H1 (cell line): ENCODE measurements around the gene FUT2. TPM values are rescaled to one million over a fixed set of nuclear protein-coding genes. Genes with fewer than 3 reads are reported as not detected.

Experiments used
- CTCF ChIA-PET: fragments of 300-600 bp; sonication (Branson Sonifier 250); formaldehyde crosslinking; loops from one replicate; lab custom pipeline; 2021; ENCODE audit not compliant: partially characterized antibody; lab: Charles Lee
- POLR2A ChIA-PET: fragments of 300-600 bp; sonication (Branson Sonifier 250); formaldehyde crosslinking; loops from one replicate; lab custom pipeline; 2021; ENCODE audit warnings: inconsistent platforms; ENCODE audit not compliant: partially characterized antibody; lab: Charles Lee
- DNase-seq, 2 experiments: peaks; one replicate each; pipeline versions ENCODE4 v3.0.0 to v3.0.0-alpha.2; 2010 to 2022; ENCODE audit warnings: low spot score in 2 of 2, low read depth in 1 of 2, mixed read lengths in 1 of 2
- FAIRE-seq: peaks from 2 replicates; lab custom pipeline; 2011; peaks lifted over from hg19 to GRCh38; lab: Jason Lieb, UNC
- H2AFZ ChIP-seq: 2 replicates; pipeline ENCODE4 v1.8.1; 2012; ENCODE audit warnings: low read length, inconsistent platforms
- H2AK5ac ChIP-seq: 2 replicates; pipeline ENCODE4 v1.6.1; 2013; ENCODE audit warnings: low read depth, low read length
- H2BK120ac ChIP-seq: replicated peaks from 2 replicates; pipeline ENCODE3; 2013; ENCODE audit warnings: low read depth, low read length, inconsistent platforms
- H2BK12ac ChIP-seq: 2 replicates; pipeline ENCODE4 v1.6.1; 2013; ENCODE audit warnings: low read depth, low read length
- H2BK15ac ChIP-seq: 2 replicates; pipeline ENCODE4 v1.6.1; 2013; ENCODE audit warnings: low read length
- H2BK20ac ChIP-seq: 2 replicates; pipeline ENCODE4 v1.6.1; 2013; ENCODE audit warnings: low read length
- H2BK5ac ChIP-seq: 2 replicates; pipeline ENCODE4 v1.6.1; 2013; ENCODE audit warnings: low read depth, low read length
- H3K14ac ChIP-seq: 2 replicates; pipeline ENCODE4 v1.6.1; 2013; ENCODE audit warnings: inconsistent platforms; ENCODE audit not compliant: insufficient read length
- H3K18ac ChIP-seq: 2 replicates; pipeline ENCODE4 v1.6.1; 2013; ENCODE audit warnings: low read length; ENCODE audit errors: extremely low read depth
- H3K23ac ChIP-seq: 2 replicates; pipeline ENCODE4 v1.6.1; 2013; ENCODE audit warnings: inconsistent platforms; ENCODE audit not compliant: insufficient read length
- H3K23me2 ChIP-seq: 2 replicates; pipeline ENCODE4 v1.6.1; 2013; ENCODE audit warnings: low read depth, low read length
- H3K27ac ChIP-seq: 2 replicates; pipeline ENCODE4 v1.6.1; 2011; ENCODE audit warnings: low read depth, low read length, inconsistent platforms
- H3K27me3 ChIP-seq, 4 experiments: replicated peaks in 1 of 4; 1 replicate in 1 of 4; 2 replicates in 3 of 4; pipeline versions ENCODE4 v1.6.1 to v1.8.1; 2011 to 2013; ENCODE audit warnings: low read length in 3 of 4, mild to moderate bottlenecking in 3 of 4, inconsistent platforms in 2 of 4, mixed read lengths in 2 of 4, moderate library complexity in 1 of 4; ENCODE audit not compliant: control insufficient read depth in 3 of 4, insufficient read depth in 3 of 4; ENCODE audit errors: extremely low read depth in 1 of 4
- H3K36me3 ChIP-seq, 4 experiments: 2 replicates each; pipeline versions ENCODE4 v1.6.1 to v1.8.1; 2011 to 2013; ENCODE audit warnings: mild to moderate bottlenecking in 4 of 4, low read length in 3 of 4, moderate library complexity in 2 of 4, control low read depth in 1 of 4, inconsistent platforms in 1 of 4; ENCODE audit not compliant: insufficient read depth in 4 of 4, control insufficient read depth in 2 of 4
- H3K4ac ChIP-seq: replicated peaks from 2 replicates; pipeline ENCODE3; 2013; ENCODE audit warnings: low read length, low read depth, mixed read lengths, inconsistent platforms; ENCODE audit not compliant: insufficient read length
- H3K4me1 ChIP-seq, 4 experiments: replicated peaks in 1 of 4; 1 replicate in 1 of 4; 2 replicates in 3 of 4; pipeline versions ENCODE4 v1.6.1 to v1.8.1; 2011 to 2013; ENCODE audit warnings: low read length in 3 of 4, inconsistent platforms in 2 of 4, mixed read lengths in 1 of 4; ENCODE audit not compliant: insufficient read depth in 4 of 4, control insufficient read depth in 3 of 4
- H3K4me2 ChIP-seq, 2 experiments: 2 replicates each; pipeline versions ENCODE4 v1.6.1 to v1.8.1; 2011 to 2013; ENCODE audit warnings: low read depth in 2 of 2, low read length in 2 of 2, control low read depth in 1 of 2, inconsistent platforms in 1 of 2, mild to moderate bottlenecking in 1 of 2; ENCODE audit not compliant: insufficient read depth in 1 of 2
- H3K4me3 ChIP-seq, 4 experiments: fragments of 200-600, 300-600 bp in 1 of 4; sonication (generic), shearing (Covaris generic), sonication (Bioruptor Twin) in 1 of 4; 2 replicates each; pipeline versions ENCODE4 v1.5.1 to v1.8.1; 2011 to 2016; ENCODE audit warnings: low read length in 4 of 4, low read depth in 3 of 4, control low read depth in 2 of 4, inconsistent platforms in 2 of 4, mild to moderate bottlenecking in 2 of 4, mixed read lengths in 1 of 4, moderate library complexity in 1 of 4; ENCODE audit not compliant: insufficient read depth in 2 of 4; ENCODE audit errors: extremely low read depth in 1 of 4
- H3K56ac ChIP-seq: replicated peaks from 2 replicates; pipeline ENCODE3; 2013; ENCODE audit warnings: low read depth, mild to moderate bottlenecking, mixed read lengths, low read length, inconsistent platforms; ENCODE audit not compliant: insufficient read length
- H3K79me1 ChIP-seq: 2 replicates; pipeline ENCODE4 v1.6.1; 2013; ENCODE audit warnings: low read depth, low read length, control low read depth
- H3K79me2 ChIP-seq, 2 experiments: 2 replicates each; pipeline versions ENCODE4 v1.6.1 to v1.8.1; 2012 to 2013; ENCODE audit warnings: low read length in 2 of 2, mild to moderate bottlenecking in 2 of 2, inconsistent platforms in 1 of 2; ENCODE audit not compliant: insufficient read depth in 2 of 2, control insufficient read depth in 1 of 2
- H3K9ac ChIP-seq, 4 experiments: replicated peaks in 1 of 4; 1 replicate in 1 of 4; 2 replicates in 3 of 4; pipeline versions ENCODE4 v1.6.1 to v1.8.1; 2011 to 2013; ENCODE audit warnings: low read depth in 3 of 4, low read length in 3 of 4, control low read depth in 2 of 4, mild to moderate bottlenecking in 2 of 4, moderate library complexity in 2 of 4, inconsistent platforms in 1 of 4; ENCODE audit errors: extremely low read depth in 1 of 4
- H3K9me3 ChIP-seq, 2 experiments: 2 replicates each; pipeline versions ENCODE4 v1.6.1 to v1.8.1; 2012 to 2013; ENCODE audit warnings: mild to moderate bottlenecking in 2 of 2, moderate library complexity in 2 of 2, control low read depth in 1 of 2, inconsistent platforms in 1 of 2, low read depth in 1 of 2, low read length in 1 of 2, mixed read lengths in 1 of 2; ENCODE audit not compliant: insufficient read depth in 2 of 2
- H4K20me1 ChIP-seq, 2 experiments: replicated peaks in 1 of 2; 2 replicates each; pipeline versions ENCODE3 to v1.8.1; 2011 to 2013; ENCODE audit warnings: inconsistent platforms in 2 of 2, low read length in 2 of 2, mild to moderate bottlenecking in 1 of 2; ENCODE audit not compliant: insufficient read depth in 2 of 2, control insufficient read depth in 1 of 2
- H4K5ac ChIP-seq: 2 replicates; pipeline ENCODE4 v1.6.1; 2013; ENCODE audit warnings: low read length, low read depth, mixed read lengths, inconsistent platforms; ENCODE audit not compliant: insufficient read length
- H4K8ac ChIP-seq: 2 replicates; pipeline ENCODE4 v1.8.0; 2013; ENCODE audit warnings: mild to moderate bottlenecking, moderate library complexity, low read length, inconsistent platforms; ENCODE audit not compliant: insufficient read depth; ENCODE audit errors: extremely low read depth
- H4K91ac ChIP-seq: replicated peaks from 2 replicates; pipeline ENCODE3; 2013; ENCODE audit warnings: low read length, mixed read lengths, inconsistent platforms; ENCODE audit not compliant: insufficient read length
- CREB1 ChIP-seq: IDR thresholded peaks from 2 replicates; pipeline ENCODE4 v1.6.1; 2012; ENCODE audit warnings: inconsistent platforms
- JUN ChIP-seq: IDR thresholded peaks from 2 replicates; pipeline ENCODE4 v1.6.1; 2011; ENCODE audit warnings: low read depth, mild to moderate bottlenecking, improper control_type of control experiment, low read length
- POLR2AphosphoS5 ChIP-seq: IDR thresholded peaks from 2 replicates; pipeline ENCODE4 v1.6.1; 2011; ENCODE audit warnings: low read depth, low read length
- whole genome bisulfite sequencing, 2 experiments: shearing (Covaris generic) in 1 of 2; methylation state at CpG; one replicate each; pipeline versions ENCODE4 v1.1.6 to v1.1.7; 2013 to 2015; ENCODE audit warnings: low lambda C conversion rate in 2 of 2, mixed read lengths in 2 of 2, inconsistent platforms in 1 of 2, low coverage in 1 of 2, missing lambda C conversion rate in 1 of 2; ENCODE audit not compliant: insufficient replicate concordance in 2 of 2, insufficient coverage in 1 of 2, insufficient read length in 1 of 2; ENCODE audit errors: extremely low coverage in 1 of 2, missing lambda C conversion rate in 1 of 2; 5-methylcytosine and 5-hydroxymethylcytosine counted together
- polyA plus RNA-seq, 7 experiments: library from polyadenylated mRNA; depleted of rRNA in 3 of 7; stranded (reverse) in 5 of 7; unstranded in 2 of 7; fragments of >200 nt in 5 of 7; fragments of 200-250 nt in 2 of 7; gene quantifications; 1 replicate in 5 of 7; 2 replicates in 1 of 7; 4 replicates in 1 of 7; pipeline versions ENCODE4 v1.2.1 to v1.2.3, GENCODE V29; 2011 to 2013; ENCODE audit warnings: missing spikeins in 2 of 7, mixed read lengths in 2 of 7
- total RNA-seq: library from RNA; stranded (reverse); fragmentation: NEBNext Ultra II Directional; extraction: Animal tissue kit (Norgen Biotek cat#: 25700); gene quantifications from 2 replicates; pipeline ENCODE4 v1.2.1, GENCODE V29; 2021

The FUT2 gene
- total and polyA plus RNA-seq, 2 of the 8 experiments (the other 6 are each of a cell fraction or from before 2014, with no cell fraction given): 5.0 to 5.6 TPM

DNA sequence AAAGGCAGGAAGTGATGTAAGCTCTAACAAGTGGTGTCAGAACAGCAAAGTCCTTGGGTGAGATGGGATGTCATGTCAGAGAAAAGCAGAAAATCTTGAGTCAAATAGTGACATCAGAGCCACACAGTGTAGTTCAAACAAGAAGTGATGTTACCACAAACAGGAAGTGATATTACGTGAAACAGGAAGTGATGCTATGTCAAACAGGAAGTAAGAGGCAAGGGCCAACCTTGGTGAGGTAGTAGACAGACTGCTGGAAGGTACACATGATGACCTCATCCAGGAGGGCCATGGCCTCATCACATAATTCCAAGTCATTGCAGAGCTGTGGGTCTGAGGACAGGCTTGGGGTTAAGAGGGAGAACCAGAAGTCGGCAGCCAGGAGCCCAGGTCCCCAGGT lies 30.8 kb downstream of the FUT2 start:
- Histone ChIP-seq H3K9me3 (no peaks in the 10 kb centered on the region), H4K5ac (no peak overlapping the region), H4K8ac (no peak overlapping the region), H2BK5ac (no peak overlapping the region), H3K27ac (no peak overlapping the region), H3K23ac (no peak overlapping the region), H3K4ac (no peak overlapping the region), H3K27me3 (no peaks in the 10 kb centered on the region), H2BK20ac (no peak overlapping the region), H2BK12ac (no peak overlapping the region), H3K18ac (no peak overlapping the region), H2AFZ (no peak overlapping the region), H4K20me1 (no peaks in the 10 kb centered on the region), H4K91ac (no peak overlapping the region), H3K79me1 (no peaks in the 10 kb centered on the region), H2BK120ac (no peak overlapping the region), H2BK15ac (no peak overlapping the region), H3K9ac (no peak overlapping the region), H3K14ac (no peak overlapping the region), H3K4me3 (no peak overlapping the region), H3K4me2 (no peak overlapping the region), H3K56ac (no peak overlapping the region), H3K4me1 (peaks cover 0 to 7% (median 0%) of the 10 kb centered on the region in 4 experiments; a peak in 3 of 7 replicates), H2AK5ac (no peak overlapping the region), H3K23me2 (peaks cover 5% of the 10 kb centered on the region; the same call in 1 of the 2 replicates), H3K36me3 (no peaks in the 10 kb centered on the region), H3K79me2 (no peaks in the 10 kb centered on the region)
- no peak for TF ChIP-seq JUN
- TF ChIP-seq POLR2AphosphoS5: no peak
- TF ChIP-seq CREB1: peak; percentile 63
- FAIRE-seq (no peak), DNase-seq (no peak)
- POLR2A ChIA-PET: interaction anchor here (0.6 to 2.9 kb wide), 8 partner anchors 8 to 53 kb away, joined by 3 to 16 read pairs (median 4); partner anchors contain the start of gene IZUMO1
- CTCF ChIA-PET: interaction anchor here (1.0 to 5.1 kb wide), 8 partner anchors 10 to 716 kb away, joined by 3 to 33 read pairs (median 8); no protein-coding TSS in a partner anchor
- WGBS, 2 experiments: 92% methylated on average over 2 of the region's 2 CpGs; no CpG with 5 or more reads in 1 of the 2 experiments
